DND-41 (cell line): ENCODE data around the gene DDX1.

Experiments
- ATAC-seq: fragments of 200-7000 bp; cut with Tn5 transposase; 3 replicates; pipeline ENCODE4 v1.9.1; 2021; ENCODE audit warnings: low read depth; ENCODE audit not compliant: insufficient read depth
- DNase-seq: peaks from one replicate; pipeline ENCODE4 v3.0.0-alpha.2; 2020
- H2AFZ ChIP-seq: 2 replicates; pipeline ENCODE4 v1.6.0; 2012; ENCODE audit warnings: low read depth, low read length
- H3K27ac ChIP-seq: 2 replicates; pipeline ENCODE4 v1.5.1; 2012; ENCODE audit warnings: low read length, inconsistent platforms
- H3K27me3 ChIP-seq: fragments of 200-600 bp; sonication (generic); 2 replicates; pipeline ENCODE4 v1.6.0; 2012; ENCODE audit warnings: low read length, mild to moderate bottlenecking, inconsistent platforms; ENCODE audit not compliant: insufficient read depth, poor library complexity
- H3K36me3 ChIP-seq: 2 replicates; pipeline ENCODE4 v1.5.1; 2012; ENCODE audit warnings: low read length, inconsistent platforms; ENCODE audit not compliant: insufficient read depth
- H3K4me1 ChIP-seq: 2 replicates; pipeline ENCODE4 v1.5.1; 2012; ENCODE audit warnings: mild to moderate bottlenecking, low read length; ENCODE audit not compliant: insufficient read depth
- H3K4me2 ChIP-seq: 2 replicates; pipeline ENCODE4 v1.6.0; 2012; ENCODE audit warnings: mild to moderate bottlenecking, moderate library complexity, low read length, inconsistent platforms; ENCODE audit not compliant: insufficient read depth
- H3K4me3 ChIP-seq, 2 experiments: fragments of 200-600 bp in 1 of 2; shearing (Covaris generic) in 1 of 2; 2 replicates each; pipeline ENCODE4 v1.5.1; 2012 to 2016; ENCODE audit warnings: inconsistent platforms in 2 of 2, low read length in 2 of 2, mild to moderate bottlenecking in 2 of 2, low read depth in 1 of 2, moderate library complexity in 1 of 2
- H3K79me2 ChIP-seq: 2 replicates; pipeline ENCODE4 v1.6.0; 2012; ENCODE audit warnings: low read length, inconsistent platforms; ENCODE audit not compliant: insufficient read depth
- H3K9ac ChIP-seq: 2 replicates; pipeline ENCODE4 v1.6.0; 2012; ENCODE audit warnings: low read depth, mild to moderate bottlenecking, inconsistent platforms, low read length, moderate library complexity
- H3K9me3 ChIP-seq: 2 replicates; pipeline ENCODE4 v1.5.1; 2012; ENCODE audit warnings: low read length, moderate library complexity, mild to moderate bottlenecking, inconsistent platforms; ENCODE audit not compliant: insufficient read depth, severe bottlenecking
- H4K20me1 ChIP-seq: 2 replicates; pipeline ENCODE4 v1.6.0; 2012; ENCODE audit warnings: low read length; ENCODE audit not compliant: insufficient read depth
- EZH2 ChIP-seq: IDR thresholded peaks from 3 replicates; pipeline ENCODE4 v1.6.1; 2012; ENCODE audit warnings: borderline replicate concordance, low read depth, mild to moderate bottlenecking, moderate library complexity, low read length, inconsistent platforms; ENCODE audit not compliant: severe bottlenecking
- TF ChIP-seq, protein P1 (sequence below): IDR thresholded peaks from 2 replicates; pipeline ENCODE4 v1.5.1; 2012; ENCODE audit warnings: borderline replicate concordance, low read length, moderate library complexity, mild to moderate bottlenecking; ENCODE audit not compliant: poor library complexity, severe bottlenecking; ENCODE audit errors: extremely low read depth

Gene DDX1

GRCh38 chr2:15633971-15634346 is 42.3 kb downstream of the DDX1 start:
- Histone ChIP-seq H3K4me2 (no peak overlapping the region), H3K4me1 (no peaks in the 10 kb centered on the region), H3K9ac (no peak overlapping the region), H3K27ac (no peak overlapping the region), H4K20me1 (0 out of 2 replicates have a peak, but pooled peaks cover 2% of the 10 kb centered on the region), H3K79me2 (no peaks in the 10 kb centered on the region), H3K27me3 (no peaks in the 10 kb centered on the region), H3K9me3 (no peaks in the 10 kb centered on the region), H2AFZ (no peak overlapping the region), H3K36me3 (peaks cover 82% of the 10 kb centered on the region), H3K4me3 (no peak overlapping the region)
- ATAC-seq (no peak), DNase-seq (no peak)
- TF ChIP-seq, protein P1, sequence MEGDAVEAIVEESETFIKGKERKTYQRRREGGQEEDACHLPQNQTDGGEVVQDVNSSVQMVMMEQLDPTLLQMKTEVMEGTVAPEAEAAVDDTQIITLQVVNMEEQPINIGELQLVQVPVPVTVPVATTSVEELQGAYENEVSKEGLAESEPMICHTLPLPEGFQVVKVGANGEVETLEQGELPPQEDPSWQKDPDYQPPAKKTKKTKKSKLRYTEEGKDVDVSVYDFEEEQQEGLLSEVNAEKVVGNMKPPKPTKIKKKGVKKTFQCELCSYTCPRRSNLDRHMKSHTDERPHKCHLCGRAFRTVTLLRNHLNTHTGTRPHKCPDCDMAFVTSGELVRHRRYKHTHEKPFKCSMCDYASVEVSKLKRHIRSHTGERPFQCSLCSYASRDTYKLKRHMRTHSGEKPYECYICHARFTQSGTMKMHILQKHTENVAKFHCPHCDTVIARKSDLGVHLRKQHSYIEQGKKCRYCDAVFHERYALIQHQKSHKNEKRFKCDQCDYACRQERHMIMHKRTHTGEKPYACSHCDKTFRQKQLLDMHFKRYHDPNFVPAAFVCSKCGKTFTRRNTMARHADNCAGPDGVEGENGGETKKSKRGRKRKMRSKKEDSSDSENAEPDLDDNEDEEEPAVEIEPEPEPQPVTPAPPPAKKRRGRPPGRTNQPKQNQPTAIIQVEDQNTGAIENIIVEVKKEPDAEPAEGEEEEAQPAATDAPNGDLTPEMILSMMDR = no peak
- TF ChIP-seq EZH2 = no peak

DNA sequence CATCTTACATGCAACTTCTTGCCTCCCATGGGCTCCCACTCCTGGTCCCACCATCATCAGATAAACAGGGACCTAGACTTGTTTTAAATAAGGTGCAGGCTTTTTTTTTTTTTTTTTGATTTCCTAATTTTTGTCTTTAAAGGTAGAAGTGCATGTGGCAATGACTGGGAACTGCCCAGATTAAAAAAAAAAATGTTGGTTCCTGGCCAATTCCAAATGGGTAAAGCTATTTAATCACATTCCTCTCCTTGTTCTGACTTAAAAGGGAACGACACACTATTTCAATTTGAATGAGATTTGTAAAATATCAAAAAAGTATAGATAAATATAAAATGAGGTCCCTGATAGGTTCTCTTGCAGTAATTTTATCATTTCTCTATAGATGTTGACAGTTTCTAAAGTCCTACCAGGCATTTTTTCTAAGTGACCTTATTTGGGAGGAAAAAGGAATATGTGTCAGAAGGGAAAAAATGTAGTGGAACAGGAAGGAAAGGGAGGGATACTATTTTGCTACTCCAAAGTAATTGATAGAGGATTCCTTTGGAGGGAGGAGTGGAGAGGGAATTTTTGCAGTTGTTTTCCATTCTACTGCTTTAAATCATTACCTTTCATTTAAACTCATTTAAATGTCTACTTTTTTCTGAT is 43.3 kb downstream of the DDX1 start:
- Histone ChIP-seq H3K9me3 (no peaks in the 10 kb centered on the region), H3K36me3 (peaks cover 72% of the 10 kb centered on the region), H3K27me3 (no peaks in the 10 kb centered on the region), H3K27ac (no peak overlapping the region), H2AFZ (no peak overlapping the region), H3K4me3 (no peak overlapping the region), H4K20me1 (0 out of 2 replicates have a peak, but pooled peaks cover 2% of the 10 kb centered on the region), H3K4me1 (no peaks in the 10 kb centered on the region), H3K9ac (no peak overlapping the region), H3K4me2 (no peak overlapping the region), H3K79me2 (no peaks in the 10 kb centered on the region)
- ATAC-seq (no peak), DNase-seq (no peak)
- no peak for TF ChIP-seq EZH2
- TF ChIP-seq, protein P1 = no peak

GRCh38 chr2:15636972-15637785 is 45.5 kb downstream of the DDX1 start:
- Histone ChIP-seq H3K27me3 (no peaks in the 10 kb centered on the region), H2AFZ (no peak overlapping the region), H3K4me1 (no peaks in the 10 kb centered on the region), H4K20me1 (0 out of 2 replicates have a peak, but pooled peaks cover 2% of the 10 kb centered on the region), H3K4me2 (no peak overlapping the region), H3K9ac (no peak overlapping the region), H3K4me3 (no peak overlapping the region), H3K27ac (no peak overlapping the region), H3K9me3 (no peaks in the 10 kb centered on the region), H3K79me2 (no peaks in the 10 kb centered on the region), H3K36me3 (peaks cover 50% of the 10 kb centered on the region)
- ATAC-seq (peak; percentile 84), DNase-seq (peak; percentile 60)
- TF ChIP-seq EZH2 = no peak
- TF ChIP-seq, protein P1 = peak; percentile 85
